Astrocyte (in vitro differentiated cells and primary cell): Measurements from ENCODE around the gene JAKMIP1. TPM values are rescaled to one million over a fixed set of nuclear protein-coding genes. Genes with fewer than 3 reads are reported as not detected.

Experiments
- DNase-seq: peaks from one replicate; pipeline ENCODE4 v3.0.0-alpha.2; 2010; ENCODE audit warnings: low read depth
- FAIRE-seq: peaks from 2 replicates; lab custom pipeline; 2011; peaks lifted over from hg19 to GRCh38; lab: Jason Lieb, UNC
- H2AFZ ChIP-seq: 2 replicates; pipeline ENCODE4 v1.6.0; 2012; ENCODE audit warnings: low read depth, low read length, inconsistent platforms
- H3K27ac ChIP-seq: 2 replicates; pipeline ENCODE4 v1.5.1; 2011; ENCODE audit warnings: low read depth, low read length, inconsistent platforms
- H3K27me3 ChIP-seq: 2 replicates; pipeline ENCODE4 v1.6.0; 2011; ENCODE audit warnings: low read length, inconsistent platforms; ENCODE audit not compliant: insufficient read depth
- H3K36me3 ChIP-seq: 2 replicates; pipeline ENCODE4 v1.5.1; 2011; ENCODE audit warnings: low read length, inconsistent platforms; ENCODE audit not compliant: insufficient read depth
- H3K4me1 ChIP-seq: 2 replicates; pipeline ENCODE4 v1.5.1; 2011; ENCODE audit warnings: low read length, inconsistent platforms; ENCODE audit not compliant: insufficient read depth
- H3K4me2 ChIP-seq: 2 replicates; pipeline ENCODE4 v1.6.0; 2012; ENCODE audit warnings: low read length, inconsistent platforms
- H3K4me3 ChIP-seq: 2 replicates; pipeline ENCODE4 v1.5.1; 2011; ENCODE audit warnings: low read depth, mild to moderate bottlenecking, low read length, inconsistent platforms; ENCODE audit not compliant: insufficient read depth
- H3K79me2 ChIP-seq: 2 replicates; pipeline ENCODE4 v1.6.0; 2012; ENCODE audit warnings: mild to moderate bottlenecking, low read length, inconsistent platforms; ENCODE audit not compliant: insufficient read depth
- H3K9ac ChIP-seq: 2 replicates; pipeline ENCODE4 v1.6.0; 2012; ENCODE audit warnings: mild to moderate bottlenecking, low read length, inconsistent platforms
- H3K9me3 ChIP-seq: 2 replicates; pipeline ENCODE4 v1.5.1; 2012; ENCODE audit warnings: low read depth, mild to moderate bottlenecking, low read length, inconsistent platforms; ENCODE audit not compliant: insufficient read depth
- H4K20me1 ChIP-seq: 2 replicates; pipeline ENCODE4 v1.6.0; 2012; ENCODE audit warnings: low read length, inconsistent platforms; ENCODE audit not compliant: insufficient read depth
- H3K27ac Mint-ChIP-seq: one replicate; pipeline ENCODE4 v1.8.0; 2021; ENCODE audit warnings: mild to moderate bottlenecking, mixed read lengths; ENCODE audit not compliant: unreplicated experiment
- H3K27me3 Mint-ChIP-seq: one replicate; pipeline ENCODE4 v1.8.0; 2021; ENCODE audit warnings: low read depth, mixed read lengths; ENCODE audit not compliant: unreplicated experiment
- H3K36me3 Mint-ChIP-seq: one replicate; pipeline ENCODE4 v1.8.0; 2021; ENCODE audit warnings: low read depth, mixed read lengths; ENCODE audit not compliant: unreplicated experiment
- H3K4me1 Mint-ChIP-seq: one replicate; pipeline ENCODE4 v1.8.0; 2021; ENCODE audit warnings: low read depth, mixed read lengths; ENCODE audit not compliant: unreplicated experiment
- H3K4me3 Mint-ChIP-seq: one replicate; pipeline ENCODE4 v1.8.0; 2021; ENCODE audit warnings: mild to moderate bottlenecking, moderate library complexity, mixed read lengths; ENCODE audit not compliant: unreplicated experiment
- H3K9me3 Mint-ChIP-seq: one replicate; pipeline ENCODE4 v1.8.0; 2021; ENCODE audit warnings: mild to moderate bottlenecking, mixed read lengths; ENCODE audit not compliant: unreplicated experiment
- CTCF ChIP-seq: IDR thresholded peaks from 2 replicates; pipeline ENCODE4 v1.5.1; 2011; ENCODE audit warnings: low read depth, mild to moderate bottlenecking, inconsistent platforms, low read length, moderate library complexity; ENCODE audit not compliant: insufficient read depth
- EZH2 ChIP-seq: IDR thresholded peaks from 2 replicates; pipeline ENCODE4 v1.6.1; 2012; ENCODE audit warnings: mild to moderate bottlenecking, low read length, inconsistent platforms; ENCODE audit not compliant: insufficient read depth
- total RNA-seq: library from RNA; stranded (reverse); gene quantifications from 2 replicates; pipeline ENCODE4 v1.2.1, GENCODE V29; 2021

Gene JAKMIP1
- total RNA-seq, 1 donor from 2014 or later: 0.50 TPM

GRCh38 chr4:6239968-6240367 lies 39.6 kb upstream of the JAKMIP1 start:
- FAIRE-seq (no peak), DNase-seq (no peak)
- Histone ChIP-seq H3K4me2 (no peak overlapping the region), H3K4me1 (no peaks in the 10 kb centered on the region), H3K4me3 (no peak overlapping the region), H3K9ac (no peak overlapping the region), H3K9me3 (peaks cover 6% of the 10 kb centered on the region), H4K20me1 (no peaks in the 10 kb centered on the region), H3K36me3 (no peaks in the 10 kb centered on the region), H2AFZ (no peak overlapping the region), H3K79me2 (no peaks in the 10 kb centered on the region), H3K27me3 (peaks cover 2% of the 10 kb centered on the region), H3K27ac (no peak overlapping the region)
- no peak for TF ChIP-seq CTCF
- TF ChIP-seq EZH2: no peak
- peaks cover 3% of the 10 kb centered on the region for H3K36me3 Mint-ChIP-seq
- H3K9me3 Mint-ChIP-seq: peaks cover 14% of the 10 kb centered on the region
- H3K4me1 Mint-ChIP-seq: no peaks in the 10 kb centered on the region
- no peak overlapping the region for H3K27ac Mint-ChIP-seq
- peaks cover 43% of the 10 kb centered on the region for H3K27me3 Mint-ChIP-seq
- H3K4me3 Mint-ChIP-seq: no peak overlapping the region

GRCh38 chr4:6239486-6239885 lies 39.1 kb upstream of the JAKMIP1 start:
- no peaks in the 10 kb centered on the region for H3K4me1 Mint-ChIP-seq
- H3K27ac Mint-ChIP-seq: no peak overlapping the region
- peaks cover 38% of the 10 kb centered on the region for H3K27me3 Mint-ChIP-seq
- H3K9me3 ChIP-seq: peaks cover 6% of the 10 kb centered on the region
- no peak for TF ChIP-seq EZH2
- TF ChIP-seq CTCF: no peak
- DNase-seq: no peak
- FAIRE-seq: no peak
- no peaks in the 10 kb centered on the region for H3K36me3 ChIP-seq
- peaks cover 9% of the 10 kb centered on the region for H3K9me3 Mint-ChIP-seq
- no peak overlapping the region for H3K4me2 ChIP-seq
- no peaks in the 10 kb centered on the region for H4K20me1 ChIP-seq
- H3K4me3 ChIP-seq: no peak overlapping the region
- H2AFZ ChIP-seq: no peak overlapping the region
- no peak overlapping the region for H3K4me3 Mint-ChIP-seq
- H3K4me1 ChIP-seq: no peaks in the 10 kb centered on the region
- H3K27ac ChIP-seq: no peak overlapping the region
- H3K9ac ChIP-seq: no peak overlapping the region
- peaks cover 2% of the 10 kb centered on the region for H3K27me3 ChIP-seq
- no peaks in the 10 kb centered on the region for H3K79me2 ChIP-seq
- H3K36me3 Mint-ChIP-seq: peaks cover 3% of the 10 kb centered on the region

GRCh38 chr4:6236816-6237390 lies 36.6 kb upstream of the JAKMIP1 start:
- Histone ChIP-seq H3K4me2 (no peak overlapping the region), H3K27ac (no peak overlapping the region), H3K4me3 (no peak overlapping the region), H3K36me3 (no peaks in the 10 kb centered on the region), H3K9me3 (no peaks in the 10 kb centered on the region), H4K20me1 (no peaks in the 10 kb centered on the region), H3K27me3 (peaks cover 2% of the 10 kb centered on the region), H3K79me2 (no peaks in the 10 kb centered on the region), H3K4me1 (no peaks in the 10 kb centered on the region), H3K9ac (no peak overlapping the region), H2AFZ (no peak overlapping the region)
- no peaks in the 10 kb centered on the region for H3K4me1 Mint-ChIP-seq
- H3K36me3 Mint-ChIP-seq: no peaks in the 10 kb centered on the region
- FAIRE-seq: no peak
- TF ChIP-seq EZH2 (no peak), CTCF (no peak)
- peaks cover 14% of the 10 kb centered on the region for H3K27me3 Mint-ChIP-seq
- H3K9me3 Mint-ChIP-seq: no peaks in the 10 kb centered on the region
- no peak overlapping the region for H3K27ac Mint-ChIP-seq
- DNase-seq: no peak
- H3K4me3 Mint-ChIP-seq: no peak overlapping the region
